ENCODE measurements around the gene OGFOD3. TPM values are rescaled to one million over a fixed set of nuclear protein-coding genes. Genes with fewer than 3 reads are reported as not detected.

Gene OGFOD3
- total and polyA plus RNA-seq, 2 experiments from 2014 or later = 9.6 to 24.6 TPM

DNA sequence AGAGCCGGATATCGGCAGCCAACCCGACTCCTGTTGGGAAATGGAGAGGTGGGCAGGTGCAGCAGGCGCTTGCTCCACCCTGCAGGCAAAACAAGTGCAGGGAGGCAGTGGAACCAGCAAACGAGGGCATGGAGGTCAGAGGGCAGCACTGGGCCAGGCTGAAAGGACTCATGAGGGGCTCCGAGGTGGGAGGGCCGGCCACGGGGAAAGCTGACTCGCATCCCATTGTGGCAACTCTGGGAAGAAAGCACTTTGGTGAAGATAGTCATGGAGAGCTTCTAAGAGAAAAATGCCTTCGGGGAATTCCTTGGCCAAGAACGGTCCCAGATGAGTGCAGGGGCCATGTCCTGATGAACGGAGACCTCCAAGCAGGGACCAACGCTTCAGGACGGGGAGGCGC is 27.7 kb upstream of the OGFOD3 start (continued):
- TF ChIP-seq, protein P1, sequence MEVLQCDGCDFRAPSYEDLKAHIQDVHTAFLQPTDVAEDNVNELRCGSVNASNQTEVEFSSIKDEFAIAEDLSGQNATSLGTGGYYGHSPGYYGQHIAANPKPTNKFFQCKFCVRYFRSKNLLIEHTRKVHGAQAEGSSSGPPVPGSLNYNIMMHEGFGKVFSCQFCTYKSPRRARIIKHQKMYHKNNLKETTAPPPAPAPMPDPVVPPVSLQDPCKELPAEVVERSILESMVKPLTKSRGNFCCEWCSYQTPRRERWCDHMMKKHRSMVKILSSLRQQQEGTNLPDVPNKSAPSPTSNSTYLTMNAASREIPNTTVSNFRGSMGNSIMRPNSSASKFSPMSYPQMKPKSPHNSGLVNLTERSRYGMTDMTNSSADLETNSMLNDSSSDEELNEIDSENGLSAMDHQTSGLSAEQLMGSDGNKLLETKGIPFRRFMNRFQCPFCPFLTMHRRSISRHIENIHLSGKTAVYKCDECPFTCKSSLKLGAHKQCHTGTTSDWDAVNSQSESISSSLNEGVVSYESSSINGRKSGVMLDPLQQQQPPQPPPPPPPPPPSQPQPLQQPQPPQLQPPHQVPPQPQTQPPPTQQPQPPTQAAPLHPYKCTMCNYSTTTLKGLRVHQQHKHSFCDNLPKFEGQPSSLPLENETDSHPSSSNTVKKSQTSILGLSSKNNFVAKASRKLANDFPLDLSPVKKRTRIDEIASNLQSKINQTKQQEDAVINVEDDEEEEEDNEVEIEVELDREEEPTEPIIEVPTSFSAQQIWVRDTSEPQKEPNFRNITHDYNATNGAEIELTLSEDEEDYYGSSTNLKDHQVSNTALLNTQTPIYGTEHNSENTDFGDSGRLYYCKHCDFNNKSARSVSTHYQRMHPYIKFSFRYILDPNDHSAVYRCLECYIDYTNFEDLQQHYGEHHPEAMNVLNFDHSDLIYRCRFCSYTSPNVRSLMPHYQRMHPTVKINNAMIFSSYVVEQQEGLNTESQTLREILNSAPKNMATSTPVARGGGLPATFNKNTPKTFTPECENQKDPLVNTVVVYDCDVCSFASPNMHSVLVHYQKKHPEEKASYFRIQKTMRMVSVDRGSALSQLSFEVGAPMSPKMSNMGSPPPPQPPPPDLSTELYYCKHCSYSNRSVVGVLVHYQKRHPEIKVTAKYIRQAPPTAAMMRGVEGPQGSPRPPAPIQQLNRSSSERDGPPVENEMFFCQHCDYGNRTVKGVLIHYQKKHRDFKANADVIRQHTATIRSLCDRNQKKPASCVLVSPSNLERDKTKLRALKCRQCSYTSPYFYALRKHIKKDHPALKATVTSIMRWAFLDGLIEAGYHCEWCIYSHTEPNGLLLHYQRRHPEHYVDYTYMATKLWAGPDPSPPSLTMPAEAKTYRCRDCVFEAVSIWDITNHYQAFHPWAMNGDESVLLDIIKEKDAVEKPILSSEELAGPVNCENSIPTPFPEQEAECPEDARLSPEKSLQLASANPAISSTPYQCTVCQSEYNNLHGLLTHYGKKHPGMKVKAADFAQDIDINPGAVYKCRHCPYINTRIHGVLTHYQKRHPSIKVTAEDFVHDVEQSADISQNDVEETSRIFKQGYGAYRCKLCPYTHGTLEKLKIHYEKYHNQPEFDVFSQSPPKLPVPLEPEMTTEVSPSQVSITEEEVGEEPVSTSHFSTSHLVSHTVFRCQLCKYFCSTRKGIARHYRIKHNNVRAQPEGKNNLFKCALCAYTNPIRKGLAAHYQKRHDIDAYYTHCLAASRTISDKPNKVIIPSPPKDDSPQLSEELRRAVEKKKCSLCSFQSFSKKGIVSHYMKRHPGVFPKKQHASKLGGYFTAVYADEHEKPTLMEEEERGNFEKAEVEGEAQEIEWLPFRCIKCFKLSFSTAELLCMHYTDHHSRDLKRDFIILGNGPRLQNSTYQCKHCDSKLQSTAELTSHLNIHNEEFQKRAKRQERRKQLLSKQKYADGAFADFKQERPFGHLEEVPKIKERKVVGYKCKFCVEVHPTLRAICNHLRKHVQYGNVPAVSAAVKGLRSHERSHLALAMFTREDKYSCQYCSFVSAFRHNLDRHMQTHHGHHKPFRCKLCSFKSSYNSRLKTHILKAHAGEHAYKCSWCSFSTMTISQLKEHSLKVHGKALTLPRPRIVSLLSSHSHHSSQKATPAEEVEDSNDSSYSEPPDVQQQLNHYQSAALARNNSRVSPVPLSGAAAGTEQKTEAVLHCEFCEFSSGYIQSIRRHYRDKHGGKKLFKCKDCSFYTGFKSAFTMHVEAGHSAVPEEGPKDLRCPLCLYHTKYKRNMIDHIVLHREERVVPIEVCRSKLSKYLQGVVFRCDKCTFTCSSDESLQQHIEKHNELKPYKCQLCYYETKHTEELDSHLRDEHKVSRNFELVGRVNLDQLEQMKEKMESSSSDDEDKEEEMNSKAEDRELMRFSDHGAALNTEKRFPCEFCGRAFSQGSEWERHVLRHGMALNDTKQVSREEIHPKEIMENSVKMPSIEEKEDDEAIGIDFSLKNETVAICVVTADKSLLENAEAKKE (CRISPR knock-in tag; IDR thresholded peaks at IDR 0.05) = no peak
- no peak for TF ChIP-seq CREB1 (CRISPR knock-in tag; IDR thresholded peaks at IDR 0.05; ENCODE audit: low read depth)

DNA sequence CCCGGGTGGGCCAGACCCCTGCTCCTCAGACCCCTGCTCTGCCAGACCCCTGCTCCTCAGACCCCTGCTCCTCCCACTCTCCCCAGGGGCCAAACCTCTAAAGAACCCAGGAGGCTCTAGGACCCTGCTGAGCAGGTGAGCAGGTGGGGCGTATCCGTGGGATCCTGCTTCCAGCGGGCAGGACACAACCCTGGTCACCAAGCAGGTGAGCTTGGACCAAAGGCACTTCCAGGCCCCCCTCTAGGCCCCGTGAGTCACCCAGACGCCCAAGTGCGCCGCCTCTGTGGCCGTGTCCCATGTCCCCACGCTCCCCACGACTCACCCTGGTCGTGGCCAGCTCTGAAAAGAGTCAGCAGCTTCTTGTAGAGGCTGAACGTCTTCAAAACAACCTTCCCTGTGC is 27.2 kb upstream of the OGFOD3 start:
- H4K20me1 ChIP-seq (replicated peaks; ENCODE audit: insufficient read depth) = no peaks in the 10 kb centered on the region; the same call in 1 of the 2 replicates

More for the DNA sequence above, 27.2 kb upstream of the OGFOD3 start:
- H3K9me3 Mint-ChIP-seq = no peaks in the 10 kb centered on the region
- H3K4me3 Mint-ChIP-seq = no peak overlapping the region
- peaks cover 17% of the 10 kb centered on the region for H3K36me3 Mint-ChIP-seq (ENCODE audit: low read depth)
- H3K27me3 Mint-ChIP-seq (ENCODE audit: insufficient read depth, low read depth, poor library complexity) = peaks cover 14% of the 10 kb centered on the region
- no peaks in the 10 kb centered on the region for H3K27me3 ChIP-seq (ENCODE audit: insufficient read depth)
- H3F3A ChIP-seq (replicated peaks; ENCODE audit: low read depth) = peaks cover 3% of the 10 kb centered on the region; the same call in 1 of the 2 replicates
- no peak overlapping the region for H3K27ac ChIP-seq (ENCODE audit: low read depth)
- no peak overlapping the region for H3K4me2 ChIP-seq
- peaks cover 14% of the 10 kb centered on the region; the same call in 1 of the 2 replicates for H3K4me1 ChIP-seq (ENCODE audit: insufficient read depth)
- TF ChIP-seq EZH2phosphoT487 (IDR thresholded peaks at IDR 0.05; ENCODE audit: unreplicated experiment) = no peak
- no peak for TF ChIP-seq ZNF114 (CRISPR knock-in tag; IDR thresholded peaks at IDR 0.05)
- no peak for TF ChIP-seq CREB1 (CRISPR knock-in tag; IDR thresholded peaks at IDR 0.05; ENCODE audit: low read depth)
- TF ChIP-seq, protein P1 (CRISPR knock-in tag; IDR thresholded peaks at IDR 0.05) = no peak
- TF ChIP-seq POLR2AphosphoS5 (IDR thresholded peaks at IDR 0.05; ENCODE audit: low read depth) = no peak
- no peak for TF ChIP-seq NANOG (IDR thresholded peaks at IDR 0.05; ENCODE audit: borderline replicate concordance)
- TF ChIP-seq, protein P2, sequence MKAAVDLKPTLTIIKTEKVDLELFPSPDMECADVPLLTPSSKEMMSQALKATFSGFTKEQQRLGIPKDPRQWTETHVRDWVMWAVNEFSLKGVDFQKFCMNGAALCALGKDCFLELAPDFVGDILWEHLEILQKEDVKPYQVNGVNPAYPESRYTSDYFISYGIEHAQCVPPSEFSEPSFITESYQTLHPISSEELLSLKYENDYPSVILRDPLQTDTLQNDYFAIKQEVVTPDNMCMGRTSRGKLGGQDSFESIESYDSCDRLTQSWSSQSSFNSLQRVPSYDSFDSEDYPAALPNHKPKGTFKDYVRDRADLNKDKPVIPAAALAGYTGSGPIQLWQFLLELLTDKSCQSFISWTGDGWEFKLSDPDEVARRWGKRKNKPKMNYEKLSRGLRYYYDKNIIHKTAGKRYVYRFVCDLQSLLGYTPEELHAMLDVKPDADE (IDR thresholded peaks at IDR 0.05) = no peak
- no peak for TF ChIP-seq ZNF331 (CRISPR knock-in tag; IDR thresholded peaks at IDR 0.05; ENCODE audit: low read depth)
- no peaks in the 10 kb centered on the region for H3K36me3 ChIP-seq (ENCODE audit: insufficient read depth)
- H2AFZ ChIP-seq = no peak overlapping the region
- no peak overlapping the region for H3K4me3 ChIP-seq
- ATAC-seq = no peak
- DNase-seq (ENCODE audit: low spot score) = no peak
- 0 out of 2 replicates have a peak, but pooled peaks cover 5% of the 10 kb centered on the region for H3K79me2 ChIP-seq (replicated peaks; ENCODE audit: insufficient read depth)
- H3K4me1 Mint-ChIP-seq = peaks cover 21% of the 10 kb centered on the region
- H3K27ac Mint-ChIP-seq = no peak overlapping the region
- no peaks in the 10 kb centered on the region for H3K9me2 ChIP-seq (ENCODE audit: insufficient read depth)
